ENCODE results near the gene GGCX.

DNA sequence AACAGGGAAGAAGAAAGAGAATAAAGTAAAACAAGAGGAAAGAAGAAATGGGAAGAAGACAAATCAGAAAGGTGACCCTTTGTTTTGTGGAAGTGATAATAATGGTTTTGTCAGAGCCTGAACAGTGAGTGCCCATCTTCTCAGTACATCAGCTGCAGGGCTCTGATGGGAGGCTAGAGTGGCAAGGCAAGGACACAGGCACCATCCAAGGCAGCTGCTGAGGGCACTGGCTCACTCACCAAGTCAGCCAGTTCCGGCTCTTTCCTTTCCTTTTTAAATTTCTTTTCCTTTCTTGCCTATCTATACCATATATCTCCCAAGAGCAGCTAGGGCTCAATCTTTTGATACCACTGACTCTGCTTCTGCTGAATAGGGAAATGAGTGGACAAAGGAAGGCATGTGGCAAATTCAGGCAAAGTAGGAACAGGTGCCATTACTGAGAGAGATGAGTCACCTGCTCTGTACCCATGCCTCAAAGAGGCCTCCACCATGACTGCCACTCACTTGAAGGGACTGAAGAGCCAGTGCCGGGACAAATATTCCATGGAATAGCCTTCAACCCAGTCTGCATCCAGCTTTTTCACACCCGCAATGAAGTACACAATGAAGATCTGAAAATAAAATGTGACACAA lies 6.2 kb downstream of the GGCX start:
- TF ChIP-seq, protein P1, sequence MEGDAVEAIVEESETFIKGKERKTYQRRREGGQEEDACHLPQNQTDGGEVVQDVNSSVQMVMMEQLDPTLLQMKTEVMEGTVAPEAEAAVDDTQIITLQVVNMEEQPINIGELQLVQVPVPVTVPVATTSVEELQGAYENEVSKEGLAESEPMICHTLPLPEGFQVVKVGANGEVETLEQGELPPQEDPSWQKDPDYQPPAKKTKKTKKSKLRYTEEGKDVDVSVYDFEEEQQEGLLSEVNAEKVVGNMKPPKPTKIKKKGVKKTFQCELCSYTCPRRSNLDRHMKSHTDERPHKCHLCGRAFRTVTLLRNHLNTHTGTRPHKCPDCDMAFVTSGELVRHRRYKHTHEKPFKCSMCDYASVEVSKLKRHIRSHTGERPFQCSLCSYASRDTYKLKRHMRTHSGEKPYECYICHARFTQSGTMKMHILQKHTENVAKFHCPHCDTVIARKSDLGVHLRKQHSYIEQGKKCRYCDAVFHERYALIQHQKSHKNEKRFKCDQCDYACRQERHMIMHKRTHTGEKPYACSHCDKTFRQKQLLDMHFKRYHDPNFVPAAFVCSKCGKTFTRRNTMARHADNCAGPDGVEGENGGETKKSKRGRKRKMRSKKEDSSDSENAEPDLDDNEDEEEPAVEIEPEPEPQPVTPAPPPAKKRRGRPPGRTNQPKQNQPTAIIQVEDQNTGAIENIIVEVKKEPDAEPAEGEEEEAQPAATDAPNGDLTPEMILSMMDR (IDR thresholded peaks at IDR 0.05; ENCODE audit: borderline replicate concordance, extremely low read depth, low read length, poor library complexity, severe bottlenecking): no peak
- TF ChIP-seq EZH2 (IDR thresholded peaks at IDR 0.05; ENCODE audit: borderline replicate concordance, low read depth, low read length, severe bottlenecking): no peak
